Skeletal muscle cell (primary cell): ENCODE data around the gene STIP1.

Experiments used
- DNase-seq: peaks from one replicate; pipeline ENCODE4 v3.0.0-alpha.2; 2010; ENCODE audit warnings: low read depth
- H3K4me3 ChIP-seq: 2 replicates; pipeline ENCODE4 v1.5.1; 2011; ENCODE audit warnings: low read depth, mild to moderate bottlenecking, control low read depth, low read length, moderate library complexity

The STIP1 gene

GRCh38 chr11:64185693-64186491 is at the start of gene STIP1:
Gene STIP1 (plus strand): TSS chr11:64186171. CDS start chr11:64186262, 91 bp downstream.
- peak within 1 kb of the TSS; percentile 63 for H3K4me3 ChIP-seq
- peak; percentile 100 for DNase-seq

GRCh38 chr11:64136765-64137441 is 49.1 kb upstream of the STIP1 start:
- no peak for DNase-seq
- no peak overlapping the region for H3K4me3 ChIP-seq

- DNase-seq = no peak
- H3K4me3 ChIP-seq = no peak overlapping the region
These were observed 47.6 kb upstream of the STIP1 start for GRCh38 chr11:64138398-64138797.

- no peak for DNase-seq
- no peak overlapping the region for H3K4me3 ChIP-seq
These were observed 46.9 kb upstream of the STIP1 start for GRCh38 chr11:64139049-64139448.

- H3K4me3 ChIP-seq = no peak overlapping the region
- DNase-seq = no peak
These were observed 45.9 kb upstream of the STIP1 start for GRCh38 chr11:64140082-64140481.

- H3K4me3 ChIP-seq = no peak overlapping the region
- DNase-seq = no peak
These were observed 44.7 kb upstream of the STIP1 start for GRCh38 chr11:64141081-64141783.

- no peak overlapping the region for H3K4me3 ChIP-seq
- DNase-seq = no peak
These were observed 41.1 kb upstream of the STIP1 start for GRCh38 chr11:64144587-64145472.

- no peak for DNase-seq
- no peak overlapping the region for H3K4me3 ChIP-seq
These were observed 39.7 kb upstream of the STIP1 start for GRCh38 chr11:64146036-64146955.

- DNase-seq = peak; percentile 17
- no peak overlapping the region for H3K4me3 ChIP-seq
These were observed 37.6 kb upstream of the STIP1 start for GRCh38 chr11:64148226-64148916.

- no peak overlapping the region for H3K4me3 ChIP-seq
- no peak for DNase-seq
These were observed 36.9 kb upstream of the STIP1 start for GRCh38 chr11:64148917-64149617.

GRCh38 chr11:64150051-64150450 is 35.9 kb upstream of the STIP1 start:
- H3K4me3 ChIP-seq = no peak overlapping the region
- DNase-seq = no peak

- no peak overlapping the region for H3K4me3 ChIP-seq
These were observed 35.3 kb upstream of the STIP1 start for GRCh38 chr11:64150481-64151239.

GRCh38 chr11:64151337-64151736 is 34.6 kb upstream of the STIP1 start:
- DNase-seq = no peak
- no peak overlapping the region for H3K4me3 ChIP-seq

More at GRCh38 chr11:64150481-64151239, 35.3 kb upstream of the STIP1 start:
- DNase-seq = no peak

- H3K4me3 ChIP-seq = no peak overlapping the region
- DNase-seq = no peak
These were observed 32.9 kb upstream of the STIP1 start for GRCh38 chr11:64152841-64153691.

- DNase-seq = no peak
- H3K4me3 ChIP-seq = no peak overlapping the region
These were observed 32.2 kb upstream of the STIP1 start for GRCh38 chr11:64153812-64154211.
